Mucosa of descending colon (tissue), 3 donors: ENCODE data around the gene CNTN4. TPM values are rescaled to one million over a fixed set of nuclear protein-coding genes. Genes with fewer than 3 reads are reported as not detected.

ENCODE experiments used
- ATAC-seq: fragments of 200-7000 bp; cut with Tn5 transposase; one replicate; pipeline ENCODE4 v1.9.1; 2020; ENCODE audit warnings: mild to moderate bottlenecking, moderate library complexity
- DNase-seq, 3 donors: peaks; one replicate each; pipeline ENCODE4 v3.0.0-alpha.2; 2020
- H3K36me3 ChIP-seq: fragments of 200-600 bp; one replicate; pipeline ENCODE4 v1.8.0; 2021; ENCODE audit warnings: low read depth, mild to moderate bottlenecking
- H3K4me1 ChIP-seq: fragments of 200-600 bp; one replicate; pipeline ENCODE4 v1.8.0; 2021; ENCODE audit warnings: low read depth, mild to moderate bottlenecking
- H3K4me3 ChIP-seq: fragments of 200-600 bp; one replicate; pipeline ENCODE4 v1.8.0; 2021; ENCODE audit warnings: mild to moderate bottlenecking
- H3K9me3 ChIP-seq: fragments of 200-600 bp; one replicate; pipeline ENCODE4 v1.8.0; 2021; ENCODE audit warnings: mild to moderate bottlenecking
- intact Hi-C, 2 donors: fragments of 100-400 bp; cut with DNase I in 1 of 2; cut with micrococcal nuclease in 1 of 2; formaldehyde crosslinking; loops; one replicate each; pipeline versions ENCODE4 v1.11.0 to v1.11.1; 2022; cut with DNase I, micrococcal nuclease
- total RNA-seq, 3 donors: library from RNA; stranded (reverse); fragmentation: NEBNext Ultra II Directional in 2 of 3; extraction: Animal tissue kit (Norgen Biotek cat#: 25700) in 2 of 3; gene quantifications; one replicate each; pipeline versions ENCODE4 v1.2.1 to v1.2.4, GENCODE V29; 2021 to 2023
- TF ChIP-seq, protein P1 (sequence below): fragments of 200-600 bp; IDR thresholded peaks from one replicate; pipeline ENCODE4 v1.8.0; 2022; ENCODE audit warnings: antibody characterized with exemption, mild to moderate bottlenecking
- donor health status: DM: no; HTN: no; CAD: no; lungs with moderate emphysema.
- donor health status: DM: no; HTN: no; CAD: no.
- donor health status: DM: no; HTN: yes; CAD: no.

CNTN4 gene
- total RNA-seq, 3 donors from 2014 or later: 7.8 to 41.1 (median 13.4) TPM

DNA sequence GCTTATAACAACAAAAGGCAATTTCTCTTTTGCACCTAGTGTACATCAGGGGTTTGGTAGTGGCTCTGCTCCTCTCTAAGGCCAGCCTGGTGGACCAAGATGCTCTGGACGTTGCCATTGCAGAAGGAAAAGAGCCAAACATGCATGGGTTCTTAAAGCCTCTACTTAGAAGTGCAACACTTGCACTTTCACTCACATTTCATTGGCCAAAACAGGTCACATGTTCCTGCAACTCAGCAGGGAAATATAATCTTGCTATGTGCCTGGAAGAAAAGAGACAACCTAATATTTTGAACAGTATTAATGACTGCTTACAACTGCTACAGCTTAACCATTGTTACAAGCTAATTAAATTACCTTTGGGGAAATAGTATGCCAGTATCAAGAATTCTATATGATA, 828.6 kb downstream of the CNTN4 start:
- TF ChIP-seq, protein P1, sequence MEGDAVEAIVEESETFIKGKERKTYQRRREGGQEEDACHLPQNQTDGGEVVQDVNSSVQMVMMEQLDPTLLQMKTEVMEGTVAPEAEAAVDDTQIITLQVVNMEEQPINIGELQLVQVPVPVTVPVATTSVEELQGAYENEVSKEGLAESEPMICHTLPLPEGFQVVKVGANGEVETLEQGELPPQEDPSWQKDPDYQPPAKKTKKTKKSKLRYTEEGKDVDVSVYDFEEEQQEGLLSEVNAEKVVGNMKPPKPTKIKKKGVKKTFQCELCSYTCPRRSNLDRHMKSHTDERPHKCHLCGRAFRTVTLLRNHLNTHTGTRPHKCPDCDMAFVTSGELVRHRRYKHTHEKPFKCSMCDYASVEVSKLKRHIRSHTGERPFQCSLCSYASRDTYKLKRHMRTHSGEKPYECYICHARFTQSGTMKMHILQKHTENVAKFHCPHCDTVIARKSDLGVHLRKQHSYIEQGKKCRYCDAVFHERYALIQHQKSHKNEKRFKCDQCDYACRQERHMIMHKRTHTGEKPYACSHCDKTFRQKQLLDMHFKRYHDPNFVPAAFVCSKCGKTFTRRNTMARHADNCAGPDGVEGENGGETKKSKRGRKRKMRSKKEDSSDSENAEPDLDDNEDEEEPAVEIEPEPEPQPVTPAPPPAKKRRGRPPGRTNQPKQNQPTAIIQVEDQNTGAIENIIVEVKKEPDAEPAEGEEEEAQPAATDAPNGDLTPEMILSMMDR: no peak

DNA sequence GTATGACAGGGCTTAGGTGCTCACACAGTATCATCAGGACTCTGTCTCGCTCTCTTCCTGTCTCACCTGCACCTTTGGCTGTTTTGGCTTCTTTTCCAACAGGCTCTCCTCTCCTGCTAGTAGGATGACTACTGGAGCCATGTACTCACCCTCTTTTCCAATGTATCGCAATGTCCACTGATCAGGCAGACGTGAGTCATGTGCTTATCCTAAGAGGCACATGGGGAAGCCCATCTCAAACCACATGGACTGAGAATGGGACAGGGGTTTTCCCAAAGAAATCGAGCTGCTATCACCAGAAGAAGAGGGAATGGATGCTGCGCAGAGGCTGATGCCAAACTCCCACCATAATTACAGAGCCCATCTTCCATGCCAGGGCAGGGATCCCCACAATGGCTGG, 830.9 kb downstream of the CNTN4 start:
- Histone ChIP-seq H3K4me3 (no peak overlapping the region), H3K36me3 (no peaks in the 10 kb centered on the region), H3K4me1 (no peaks in the 10 kb centered on the region), H3K9me3 (no peaks in the 10 kb centered on the region)
- DNase-seq: no peak
- no peak for ATAC-seq
- TF ChIP-seq, protein P1: no peak
- intact Hi-C loops: no loop called here

More for the DNA sequence above, 828.6 kb downstream of the CNTN4 start:
- H3K9me3 ChIP-seq: no peaks in the 10 kb centered on the region
- intact Hi-C loops: no loop called here
- no peak overlapping the region for H3K4me3 ChIP-seq
- no peaks in the 10 kb centered on the region for H3K4me1 ChIP-seq
- ATAC-seq: no peak
- DNase-seq: no peak
- H3K36me3 ChIP-seq: no peaks in the 10 kb centered on the region

DNA sequence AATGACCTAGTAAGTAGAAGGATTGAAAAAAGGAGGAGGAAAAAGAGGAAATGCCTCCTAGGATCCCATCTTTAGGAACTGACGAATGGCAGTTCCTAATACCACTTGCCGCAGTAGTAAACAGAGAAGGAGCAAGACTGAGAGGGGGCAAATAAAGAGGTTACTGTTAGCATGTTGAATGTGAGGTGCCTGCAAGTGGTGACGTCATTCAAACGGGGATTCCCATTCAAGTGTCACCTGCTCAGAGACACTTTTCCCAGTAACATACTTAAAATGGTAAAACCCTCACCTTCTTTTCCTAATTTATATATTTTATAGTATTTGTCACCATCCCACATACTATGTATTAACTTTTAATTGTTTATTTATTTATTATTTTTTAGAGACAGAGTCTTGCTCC, 832.6 kb downstream of the CNTN4 start:
- TF ChIP-seq, protein P1: no peak
- Histone ChIP-seq H3K9me3 (no peaks in the 10 kb centered on the region), H3K4me1 (no peaks in the 10 kb centered on the region), H3K4me3 (no peak overlapping the region), H3K36me3 (no peaks in the 10 kb centered on the region)
- ATAC-seq (no peak), DNase-seq (no peak)
- intact Hi-C loops: no loop called here

DNA sequence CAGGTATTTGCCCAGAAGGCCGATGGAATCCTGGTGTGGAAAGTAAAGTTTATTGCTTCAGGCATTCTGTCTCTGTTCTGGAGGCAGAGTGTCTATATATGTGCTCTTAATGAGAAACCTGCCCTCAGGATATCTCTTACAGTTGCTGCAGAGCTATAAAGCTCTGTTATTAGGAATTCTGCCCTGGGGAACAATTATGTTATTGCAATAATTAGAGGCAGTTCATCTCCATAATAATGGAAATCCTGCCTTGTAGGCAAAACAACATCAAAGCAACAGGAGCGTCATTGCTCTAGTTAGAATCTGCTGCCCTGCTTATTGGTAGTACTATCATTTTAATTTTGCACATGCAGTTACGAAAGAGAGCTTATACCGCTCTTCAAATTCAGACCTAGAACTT, 835.9 kb downstream of the CNTN4 start:
- intact Hi-C loops: no loop called here
- H3K4me3 ChIP-seq: no peak overlapping the region
- no peak for ATAC-seq
- no peaks in the 10 kb centered on the region for H3K9me3 ChIP-seq
- no peaks in the 10 kb centered on the region for H3K36me3 ChIP-seq
- DNase-seq: no peak
- H3K4me1 ChIP-seq: no peaks in the 10 kb centered on the region
- TF ChIP-seq, protein P1: no peak

DNA sequence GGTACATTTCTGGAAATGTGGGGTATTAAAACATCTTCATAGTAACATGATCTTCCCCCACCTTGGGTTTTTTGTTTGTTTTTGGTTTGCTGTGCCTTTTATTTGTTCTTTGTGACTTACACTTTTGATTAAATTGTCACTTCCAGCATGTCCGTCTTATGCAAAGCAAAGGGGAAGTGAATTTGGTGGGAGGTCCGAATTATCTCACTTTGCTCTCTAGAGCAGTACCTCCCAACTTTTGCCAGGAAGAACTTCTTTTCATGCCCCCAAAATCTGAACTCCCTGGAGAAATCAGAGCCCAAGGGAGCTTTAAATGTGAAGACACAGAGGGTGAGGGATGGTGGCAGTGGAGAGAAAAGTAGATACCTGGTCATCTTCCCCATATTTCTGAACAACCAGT, 838.4 kb downstream of the CNTN4 start:
- TF ChIP-seq, protein P1: no peak
- Histone ChIP-seq H3K4me3 (no peak overlapping the region), H3K9me3 (no peaks in the 10 kb centered on the region), H3K4me1 (no peaks in the 10 kb centered on the region), H3K36me3 (no peaks in the 10 kb centered on the region)
- no peak for DNase-seq
- intact Hi-C loops: no loop called here
- no peak for ATAC-seq

DNA sequence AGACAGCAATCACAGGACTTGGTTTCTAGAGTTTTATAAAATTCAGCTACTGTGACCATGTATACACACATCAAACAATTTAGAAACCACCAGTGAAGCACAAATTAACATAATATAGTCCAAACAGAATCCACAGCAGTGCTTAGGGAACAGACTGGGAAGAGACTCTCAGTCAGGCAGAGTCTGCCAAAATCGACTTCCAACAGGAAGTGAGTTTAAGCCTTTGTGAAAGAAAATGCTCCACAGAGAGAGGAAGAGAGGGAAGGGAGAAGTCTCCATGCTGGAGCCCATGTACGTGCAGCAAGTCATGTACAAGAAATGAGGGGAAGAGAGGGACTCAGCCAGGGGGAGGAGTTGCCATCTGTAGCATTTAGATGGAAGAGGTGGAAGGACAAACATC, 838.9 kb downstream of the CNTN4 start:
- Histone ChIP-seq H3K4me3 (no peak overlapping the region), H3K4me1 (no peaks in the 10 kb centered on the region), H3K9me3 (no peaks in the 10 kb centered on the region), H3K36me3 (no peaks in the 10 kb centered on the region)
- DNase-seq (no peak), ATAC-seq (no peak)
- TF ChIP-seq, protein P1: no peak
- intact Hi-C loops: no loop called here
